Measurements from ENCODE around the gene PKM.
"Not testable (repeated sequence)": the region's sequence is repeated elsewhere in the genome, so short reads cannot be mapped to it uniquely, and the experiment has no call there.

PKM gene

DNA sequence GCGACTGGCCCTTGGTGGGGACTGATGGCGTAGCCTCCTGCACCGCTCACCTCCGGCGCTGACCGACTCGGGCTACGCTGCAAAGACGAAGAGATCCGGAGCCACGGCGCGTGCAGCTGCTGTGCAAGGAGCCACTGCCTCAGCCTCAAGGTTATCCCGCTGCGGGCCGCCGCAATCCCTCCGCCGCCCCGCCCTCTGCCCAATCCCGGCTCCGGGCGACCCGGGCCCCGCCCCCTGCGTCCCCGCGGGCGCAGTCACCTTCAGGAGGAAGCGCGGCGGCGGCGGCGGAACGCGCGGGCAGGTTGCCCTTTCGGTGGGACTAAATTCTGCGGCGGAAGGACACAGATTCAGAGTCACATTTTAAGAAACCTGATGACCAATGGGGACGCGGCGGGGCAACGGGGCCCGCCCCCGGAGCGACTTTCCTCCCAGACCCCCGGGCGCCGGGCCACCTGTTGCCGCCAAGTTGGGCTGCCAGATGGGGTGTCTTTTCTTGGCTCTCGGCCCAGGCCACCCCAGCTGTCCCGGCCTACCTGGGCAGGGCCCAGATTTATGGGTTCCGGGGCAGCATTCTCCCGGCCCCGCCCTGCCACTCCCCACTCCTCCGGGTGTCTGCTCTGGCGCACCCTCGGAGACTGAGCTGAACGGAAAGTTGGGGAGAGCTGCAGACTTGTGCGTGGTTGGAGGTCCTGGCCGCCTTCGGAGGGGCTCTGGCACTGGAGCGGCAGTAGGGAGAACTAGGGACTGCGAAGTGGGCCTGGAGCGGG, at the start of gene PKM:
PKM (minus strand) TSS at position 125 of the 767 bp plus-strand sequence. CDS start 12,093 bp downstream, outside the sequence.
- DNase-seq (ENCODE audit: low read depth in 2 of 2) = peak; percentile 95 to 96

DNA sequence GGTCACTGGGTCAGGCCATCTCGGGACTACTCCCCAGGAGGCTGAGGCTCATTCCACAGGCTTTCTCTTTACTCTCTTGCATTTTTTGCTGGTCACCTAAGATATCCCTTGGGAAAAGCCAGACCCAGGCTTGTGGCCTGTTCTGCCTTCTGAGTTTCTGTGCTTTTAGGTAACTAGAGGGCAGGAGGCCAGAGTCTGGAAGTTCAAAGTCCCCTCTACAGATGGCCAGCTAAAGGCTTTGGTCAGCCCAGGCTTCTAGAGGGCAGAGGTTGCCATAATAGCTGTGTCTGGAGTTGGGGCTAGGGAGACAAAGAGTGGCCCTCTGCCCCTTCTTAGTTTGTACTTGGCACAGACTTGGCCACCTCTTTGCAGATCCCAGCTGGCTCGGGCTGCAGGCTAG, 49.8 kb upstream of the PKM start:
- no peak for DNase-seq (ENCODE audit: low read depth in 2 of 2)

DNA sequence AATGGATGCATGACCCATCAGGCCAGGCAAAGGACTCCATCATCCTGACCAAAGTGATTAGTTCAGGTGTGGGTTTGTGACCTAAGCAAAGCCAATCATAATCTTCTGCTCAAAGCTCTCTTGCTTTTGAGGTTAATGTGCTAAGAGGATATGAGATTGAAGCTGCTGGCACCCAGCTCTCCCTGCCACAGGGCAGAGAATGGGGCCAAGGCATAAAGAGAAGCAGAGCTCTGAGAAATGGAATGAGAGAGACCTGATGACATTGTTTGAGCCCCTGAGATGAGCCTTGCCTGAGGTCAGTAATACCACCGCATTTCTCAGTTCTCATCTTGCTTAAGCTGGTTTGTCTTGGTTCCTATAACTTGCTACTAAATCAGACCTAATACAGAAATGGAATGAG, 47.7 kb upstream of the PKM start:
- no peak for DNase-seq (ENCODE audit: low read depth in 2 of 2)

DNA sequence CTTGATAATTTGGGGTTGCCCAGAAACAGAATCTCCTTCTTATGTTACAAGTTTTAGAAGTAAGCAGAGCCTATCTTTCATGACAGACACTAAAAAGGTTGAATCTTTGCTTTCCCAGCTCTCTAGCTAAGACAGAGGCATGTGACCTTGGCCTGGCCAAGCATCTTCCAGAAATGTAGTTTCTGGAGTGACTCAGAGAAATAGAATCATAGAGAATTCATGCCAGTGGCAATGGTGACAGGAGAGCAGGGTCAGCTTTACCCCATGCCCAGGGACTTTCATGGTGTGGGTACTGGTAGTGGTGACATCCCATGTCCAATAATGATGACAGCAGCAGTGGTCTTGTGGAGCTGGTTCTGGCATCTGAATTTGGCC, 45.3 kb upstream of the PKM start:
- DNase-seq (ENCODE audit: low read depth in 2 of 2) = no peak

DNA sequence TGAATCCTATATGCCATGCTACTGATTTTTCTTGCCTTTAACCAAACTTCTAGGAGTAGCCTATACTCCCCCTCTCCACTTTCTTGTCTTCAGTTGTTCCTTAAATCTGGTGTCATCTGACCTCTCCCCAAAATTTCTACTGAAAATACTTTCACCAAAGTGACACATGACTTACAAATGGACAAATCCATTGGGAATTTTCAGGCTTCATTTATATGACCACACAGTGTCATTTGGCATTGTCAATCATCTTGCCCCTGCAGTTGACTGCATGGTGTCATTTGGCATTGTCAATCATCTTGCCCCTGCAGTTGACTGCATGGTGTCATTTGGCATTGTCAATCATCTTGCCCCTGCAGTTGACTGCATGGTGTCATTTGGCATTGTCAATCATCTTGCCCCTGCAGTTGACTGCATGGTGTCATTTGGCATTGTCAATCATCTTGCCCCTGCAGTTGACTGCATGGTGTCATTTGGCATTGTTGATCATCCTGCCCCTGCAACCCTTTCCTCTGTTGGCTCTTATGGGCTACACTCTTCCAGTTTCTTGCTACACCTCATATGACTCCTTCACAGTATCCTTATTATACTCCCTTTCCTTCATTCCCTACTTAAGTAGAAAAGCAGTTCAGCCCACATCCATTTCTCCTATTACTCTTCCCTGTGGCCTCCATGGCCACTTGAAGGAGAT, 44.8 kb upstream of the PKM start:
- DNase-seq (ENCODE audit: low read depth in 2 of 2) = not testable (repeated sequence)

DNA sequence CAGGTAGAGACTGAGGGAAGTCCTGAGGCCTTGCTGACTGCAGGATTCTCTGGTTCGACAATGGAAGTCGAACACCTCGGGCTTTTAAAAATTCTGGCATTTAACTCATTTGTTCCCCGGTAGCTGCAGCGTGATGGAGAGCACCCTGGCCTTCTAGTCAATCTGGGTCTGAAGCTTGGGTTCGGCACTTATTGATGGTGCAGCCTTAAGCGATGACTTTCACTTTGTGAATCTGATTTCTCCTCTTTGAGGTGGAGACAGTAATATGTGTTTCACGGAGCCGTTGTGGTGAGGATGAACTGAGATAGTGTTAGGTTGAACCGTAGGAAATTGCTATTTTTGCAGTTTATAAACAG, 42.0 kb upstream of the PKM start:
- no peak for DNase-seq (ENCODE audit: low read depth in 2 of 2)

DNA sequence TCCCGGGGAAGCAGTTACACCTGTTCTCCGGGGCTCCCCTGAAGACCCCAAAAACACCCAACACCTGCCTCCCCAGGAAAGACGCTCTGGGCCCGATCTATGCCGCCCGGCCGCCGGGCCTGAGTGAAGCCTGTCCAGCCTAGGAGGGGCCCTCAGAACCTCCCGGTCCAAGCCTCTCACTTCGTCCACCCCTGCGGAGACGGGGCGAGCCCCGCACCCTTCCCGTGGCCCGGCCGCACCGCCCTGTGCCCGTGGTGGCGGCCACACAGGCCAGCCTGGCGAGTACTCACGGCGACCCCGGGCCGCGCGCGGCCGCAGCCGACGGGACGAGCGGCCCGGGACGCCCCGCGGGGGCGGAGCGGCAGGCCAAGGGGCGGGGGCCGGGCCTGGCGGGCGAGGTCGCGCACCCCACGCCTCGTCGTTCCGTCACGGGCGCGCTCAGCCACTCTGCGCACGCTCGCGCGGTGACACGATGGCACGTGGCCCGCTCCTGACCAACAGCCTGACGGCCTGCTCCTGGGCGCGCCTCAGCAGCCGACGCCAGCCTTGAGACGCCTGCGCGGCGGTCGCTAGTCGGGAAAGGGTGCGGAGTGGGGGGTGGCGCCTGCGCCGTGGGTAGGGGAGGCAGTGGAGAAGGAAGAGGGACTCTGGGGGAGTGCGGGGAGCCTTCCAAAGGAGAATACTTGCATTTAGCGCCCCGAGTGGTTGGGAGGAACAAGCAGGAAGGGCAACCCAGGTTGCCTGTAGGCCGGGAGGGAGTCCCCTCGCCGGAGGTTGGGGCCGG, 41.4 kb upstream of the PKM start, which contains the start of gene PARP6:
PARP6 (minus strand) TSS at position 342 of the 784 bp plus-strand sequence. CDS start 5,077 bp downstream, outside the sequence.
- peak; percentile 96 for DNase-seq (ENCODE audit: low read depth in 2 of 2)

DNA sequence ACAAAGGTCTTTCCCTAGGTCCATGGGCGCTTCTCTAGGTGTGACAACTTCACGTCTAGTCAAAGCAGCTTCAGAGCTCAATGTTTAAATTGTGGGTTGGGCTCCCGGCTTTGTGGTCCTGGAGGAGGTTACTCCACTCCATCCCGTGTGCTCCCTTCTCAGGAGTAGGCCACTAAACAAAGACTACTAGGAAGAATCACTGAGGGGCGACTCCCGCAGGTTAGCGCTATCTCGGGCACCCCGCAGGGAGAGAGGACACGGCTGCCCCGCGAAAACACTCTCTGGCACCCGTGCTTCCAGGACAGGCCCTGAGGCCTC, 40.9 kb upstream of the PKM start:
- no peak for DNase-seq (ENCODE audit: low read depth in 2 of 2)

DNA sequence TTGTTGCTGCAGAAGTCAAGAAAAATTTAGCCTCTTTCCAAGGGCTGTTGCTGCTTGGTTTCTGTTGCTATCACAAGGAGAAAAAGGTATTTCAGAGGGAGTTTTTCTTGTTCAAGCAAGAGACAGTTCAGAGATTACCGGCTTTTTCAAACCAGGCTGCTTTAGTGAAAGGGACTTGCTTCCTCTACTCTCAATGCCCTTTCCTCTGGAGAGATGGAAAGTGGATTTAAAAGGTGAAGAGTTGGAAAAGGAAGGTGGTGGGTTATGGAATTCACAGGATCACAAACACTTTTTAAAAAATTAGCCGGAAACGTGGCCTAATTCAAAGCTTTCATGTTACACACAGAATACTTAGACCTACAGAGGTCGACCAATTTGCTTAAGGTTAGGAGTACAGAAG, 40.2 kb upstream of the PKM start:
- DNase-seq (ENCODE audit: low read depth in 2 of 2) = no peak

DNA sequence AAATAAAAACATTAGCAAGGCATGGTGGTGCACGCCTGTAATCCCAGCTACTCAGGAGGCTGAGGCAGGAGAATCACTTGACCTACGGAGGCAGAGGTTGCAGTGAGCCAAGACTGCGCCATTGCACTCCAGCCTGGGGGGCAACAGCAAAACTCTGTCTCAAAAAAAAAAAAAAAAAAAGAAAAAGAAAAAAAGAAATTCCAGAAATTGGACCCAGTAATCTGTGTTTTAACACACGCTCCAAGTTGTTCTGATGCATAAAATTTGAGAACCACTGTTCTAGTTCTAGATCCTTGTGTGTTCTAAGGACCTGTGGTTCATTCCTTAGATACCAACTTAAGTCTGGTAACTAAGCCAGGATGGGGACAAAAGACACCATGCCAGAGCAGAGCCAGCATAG, 38.7 kb upstream of the PKM start:
- DNase-seq (ENCODE audit: low read depth in 2 of 2) = no peak

DNA sequence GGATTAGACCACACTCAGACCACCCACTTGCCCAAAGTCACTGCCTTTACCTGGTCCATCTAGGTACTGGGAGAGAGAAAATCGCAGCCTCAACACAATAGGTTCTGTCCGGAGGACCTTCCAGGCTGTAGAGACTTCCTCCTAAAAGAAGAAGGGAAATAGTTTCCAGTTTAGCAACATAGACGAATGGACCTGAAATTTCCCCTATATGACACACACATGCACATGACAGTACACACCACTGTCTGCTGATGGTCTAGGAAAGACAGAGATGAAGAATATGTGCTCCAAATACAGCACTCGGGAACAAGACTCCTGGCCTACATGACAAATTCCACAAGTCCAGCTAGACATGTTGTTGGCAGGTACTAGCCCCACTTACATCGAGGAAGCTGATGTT, 34.0 kb upstream of the PKM start:
- DNase-seq (ENCODE audit: low read depth in 2 of 2) = no peak

DNA sequence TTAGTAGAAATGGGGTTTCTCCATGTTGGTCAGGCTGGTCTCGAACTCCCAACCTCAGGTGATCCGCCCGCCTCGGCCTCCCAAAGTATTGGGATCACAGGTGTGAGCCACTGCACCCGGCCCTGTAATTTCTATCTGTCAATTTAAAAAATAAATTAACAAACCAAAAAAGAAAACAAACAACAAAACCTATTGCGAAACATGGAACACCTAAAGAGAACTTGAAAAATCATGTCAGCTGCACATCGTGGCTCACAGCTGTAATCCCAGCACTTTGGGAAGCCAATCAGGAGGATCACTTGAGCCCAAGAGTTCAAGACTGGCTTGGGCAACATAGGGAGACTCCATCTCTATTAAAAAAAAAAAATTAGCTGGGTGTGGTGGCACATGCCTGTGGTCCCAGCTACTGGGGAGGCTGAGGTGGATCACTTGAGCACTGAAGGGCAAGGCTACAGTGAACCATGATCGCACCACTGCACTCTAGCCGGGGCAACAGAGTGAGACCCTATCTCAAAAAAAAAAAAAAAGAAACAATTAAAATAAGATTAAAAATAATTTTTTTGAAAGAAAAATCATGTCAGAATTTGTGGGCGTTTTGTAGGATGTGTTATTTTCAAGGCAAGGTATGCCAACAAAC, 21.8 kb upstream of the PKM start:
- DNase-seq (ENCODE audit: low read depth in 2 of 2) = no peak

DNA sequence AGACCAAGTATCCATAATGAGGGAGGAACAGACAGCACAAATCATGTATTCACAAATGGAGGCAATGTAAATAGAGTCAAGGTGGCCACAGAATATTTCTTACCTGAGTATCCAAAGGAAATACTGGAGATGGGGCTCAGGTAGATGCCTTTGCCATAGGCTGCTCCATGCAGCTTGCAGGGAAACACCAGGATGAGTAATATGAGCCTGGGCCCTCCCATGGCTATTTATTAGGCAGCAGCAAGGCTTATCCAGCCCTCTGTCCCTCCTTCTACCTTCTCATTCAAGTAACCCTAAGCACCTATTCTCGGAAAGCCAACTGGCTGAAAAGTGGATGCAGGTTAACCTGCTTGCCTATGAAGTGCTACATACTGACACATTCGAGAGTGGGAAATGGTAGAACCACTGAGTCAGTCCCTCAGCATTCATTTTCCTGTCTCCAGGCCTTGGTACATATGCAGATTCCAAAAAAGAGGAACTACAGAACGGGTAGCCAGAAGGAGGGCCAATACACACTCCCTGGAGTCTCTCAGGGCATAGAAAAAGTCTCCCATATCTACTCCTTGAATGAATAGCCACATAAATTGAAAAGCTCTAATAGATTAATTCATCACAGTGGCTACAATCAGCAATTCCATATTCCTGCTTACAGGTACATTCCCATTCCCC, 18.3 kb upstream of the PKM start:
- DNase-seq (ENCODE audit: low read depth in 2 of 2) = no peak

DNA sequence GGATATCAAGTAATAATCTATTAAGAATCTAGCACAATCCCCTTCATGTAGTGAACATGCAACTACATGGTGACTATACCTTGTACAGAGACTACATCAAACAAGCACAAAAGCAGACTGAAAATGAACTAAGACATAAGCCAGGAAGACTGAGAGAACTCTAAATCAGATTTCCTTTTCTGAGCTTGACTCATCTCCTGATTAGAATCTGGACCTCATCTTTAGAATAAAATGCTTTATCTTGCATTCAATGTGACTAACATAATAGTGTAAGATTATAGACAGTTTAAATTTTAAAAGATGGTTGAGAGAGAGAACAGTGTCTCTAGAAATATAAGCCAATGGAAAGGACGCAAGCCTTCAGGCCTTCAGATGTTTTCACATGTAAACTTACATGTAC, 17.5 kb upstream of the PKM start:
- DNase-seq (ENCODE audit: low read depth in 2 of 2) = no peak

DNA sequence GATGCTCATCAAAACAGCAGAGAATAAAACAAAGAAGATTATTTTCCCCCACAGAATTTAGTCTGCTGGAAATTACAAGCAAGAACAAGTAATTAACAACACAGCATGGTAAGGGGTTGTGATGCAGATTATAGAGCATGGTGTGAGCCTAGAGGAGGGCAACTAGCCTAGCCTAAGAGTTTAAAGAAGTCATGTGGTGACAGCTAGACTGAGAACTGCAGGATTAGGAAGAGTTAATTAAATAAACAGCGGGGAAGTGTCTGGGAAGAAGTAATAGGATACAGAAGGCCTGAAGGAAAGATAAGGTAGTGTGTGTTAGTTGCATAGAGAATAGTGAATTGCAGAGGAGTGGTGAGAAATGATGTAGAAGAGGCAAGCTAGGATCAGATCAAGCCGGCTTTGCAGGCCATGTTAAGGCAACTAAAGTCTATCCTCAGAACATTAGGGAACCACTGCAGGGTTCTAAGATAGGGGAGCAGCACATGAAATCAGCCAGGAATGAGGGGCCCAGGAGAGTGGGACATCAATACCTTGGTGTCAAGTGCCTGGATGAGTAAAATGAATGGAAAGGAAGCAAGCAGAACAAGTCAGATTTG, 11.9 kb upstream of the PKM start:
- DNase-seq (ENCODE audit: low read depth in 2 of 2) = no peak

DNA sequence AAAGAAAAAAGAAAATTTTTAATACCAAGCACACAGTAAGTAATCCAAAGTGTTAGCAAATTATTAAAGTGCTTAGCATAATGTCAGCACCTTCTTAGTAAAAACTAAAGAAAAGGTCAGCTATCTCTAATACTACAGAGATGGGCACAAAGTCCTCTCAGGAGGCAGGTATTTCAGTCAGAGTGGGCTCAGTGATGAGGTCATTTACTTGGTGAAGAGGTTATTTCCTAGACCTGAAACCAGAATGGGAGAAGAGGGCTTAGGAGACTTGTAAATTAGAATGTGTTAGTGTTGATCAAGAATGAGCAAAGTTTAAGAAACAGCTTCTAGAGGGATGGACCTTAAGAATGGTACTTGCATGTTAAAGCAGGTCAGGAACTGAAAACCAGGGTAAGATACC, 8.7 kb upstream of the PKM start:
- no peak for DNase-seq (ENCODE audit: low read depth in 2 of 2)

DNA sequence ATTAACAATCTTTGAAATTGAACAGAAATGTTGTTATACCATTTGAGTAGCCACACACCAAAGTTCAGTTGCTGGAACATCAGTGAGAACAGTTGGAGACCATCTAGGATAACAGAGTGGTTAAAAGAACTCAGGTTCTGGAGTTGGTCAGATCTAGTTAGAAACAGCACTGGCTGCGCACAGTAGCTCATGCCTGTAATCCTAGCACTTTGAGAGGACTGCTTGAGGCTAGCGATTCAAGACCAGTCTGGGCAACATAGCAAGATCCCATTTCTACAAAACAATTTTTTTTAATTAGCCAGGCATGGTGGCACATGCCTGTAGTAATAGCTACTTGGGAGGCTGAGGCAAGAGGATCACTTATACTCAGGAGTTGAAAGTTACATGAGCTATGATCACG, 7.6 kb upstream of the PKM start:
- no peak for DNase-seq (ENCODE audit: low read depth in 2 of 2)

DNA sequence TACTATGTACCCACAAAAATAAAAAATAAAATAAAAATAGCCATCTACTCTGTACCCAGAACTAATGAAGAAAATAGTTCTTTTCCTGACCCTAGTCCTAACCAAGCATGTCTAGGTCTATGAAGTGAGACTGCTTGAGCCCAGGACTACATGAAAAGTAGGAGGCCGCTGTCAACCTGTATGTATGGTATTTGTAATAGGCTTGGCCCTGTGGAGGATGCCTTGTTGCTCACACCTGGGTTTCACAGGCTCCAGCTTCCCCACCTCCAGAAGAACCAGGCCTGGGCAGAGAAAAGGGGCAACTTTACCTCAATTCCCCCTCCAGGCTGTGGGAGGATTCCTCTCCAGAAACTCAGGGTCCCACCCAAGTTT, 6.8 kb upstream of the PKM start:
- no peak for DNase-seq (ENCODE audit: low read depth in 2 of 2)

DNA sequence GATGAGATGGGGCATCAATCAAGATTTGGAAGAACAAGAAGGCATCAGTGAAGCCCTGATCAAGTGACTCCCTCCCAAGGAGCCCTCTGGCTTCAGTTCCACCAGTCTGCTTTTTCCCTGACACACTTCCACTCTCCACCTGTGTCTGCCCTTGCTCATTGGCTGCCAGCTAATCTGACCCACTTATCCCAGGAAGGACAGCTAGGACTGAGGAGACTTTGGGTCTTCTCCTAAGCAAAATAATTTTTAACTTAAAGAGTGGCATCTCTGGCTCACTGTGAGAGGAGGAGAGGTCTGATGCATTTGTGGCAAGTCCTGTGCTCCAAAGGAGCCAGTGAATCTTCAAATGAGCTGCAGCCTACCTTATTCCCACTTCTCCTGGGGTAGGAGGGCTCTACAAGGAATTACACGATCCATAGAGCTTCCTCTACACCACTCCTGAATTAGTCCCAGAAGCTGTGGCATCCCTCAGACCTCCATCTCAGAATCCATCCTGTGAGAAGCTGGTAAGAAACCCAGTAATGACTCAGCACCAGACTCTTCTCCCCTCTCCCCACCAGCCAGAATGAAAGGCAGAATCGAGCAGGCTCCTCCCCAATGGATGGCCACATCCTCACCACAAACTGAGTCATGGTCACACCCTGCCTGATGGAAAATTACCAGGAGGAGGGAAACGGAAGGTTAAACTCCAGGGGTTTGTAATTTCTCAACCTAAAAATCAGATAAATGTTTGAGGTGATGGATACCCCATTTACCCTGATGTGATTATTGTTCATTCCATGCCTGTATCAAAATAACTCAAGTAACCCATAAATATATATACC, 6.3 kb upstream of the PKM start:
- DNase-seq (ENCODE audit: low read depth in 2 of 2) = peak; percentile 93

DNA sequence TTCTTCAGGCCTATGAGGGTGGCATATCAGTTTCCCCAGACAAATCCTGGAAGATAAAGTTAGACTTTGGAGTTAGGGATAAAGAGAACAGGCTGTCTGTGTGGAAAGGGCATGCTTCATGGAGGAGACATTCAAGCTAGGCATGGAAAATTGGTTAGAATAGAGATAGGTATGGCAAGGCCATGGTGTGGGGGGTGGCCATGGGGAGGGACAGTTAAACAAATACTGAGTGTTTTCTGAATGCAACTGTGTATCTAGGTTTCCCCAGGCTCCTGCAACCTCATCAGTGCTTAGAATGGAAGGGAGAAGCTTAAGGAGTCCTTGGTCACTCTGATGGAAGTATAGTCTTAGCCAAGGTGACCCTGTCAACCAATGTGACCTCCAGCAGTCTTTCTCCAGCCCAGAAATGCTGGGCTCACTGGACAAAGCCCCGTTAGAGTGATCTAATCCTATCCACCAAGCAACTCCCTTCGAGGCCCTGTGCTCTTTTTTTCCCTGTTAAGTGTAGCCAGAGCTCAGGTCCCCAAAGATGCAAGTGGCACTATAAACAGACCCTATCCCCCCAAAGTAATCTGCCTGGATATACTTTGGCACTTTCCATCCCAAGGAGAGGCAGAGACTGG, 5.5 kb upstream of the PKM start:
- DNase-seq (ENCODE audit: low read depth in 2 of 2) = no peak

Measured in fibroblast of skin of left biceps (primary cell).